C4-2B (cell line): ENCODE results near the gene FBLN5.
A peak's percentile ranks its signal among the peaks of the same experiment; 100 is the strongest.

Experiments
- CTCF ChIP-seq: fragments of 450-650 bp; conservative IDR thresholded peaks from 2 replicates; pipeline ENCODE4 v1.5.1; 2017; ENCODE audit warnings: mild to moderate bottlenecking
- ZFX ChIP-seq: fragments of 450-650 bp; IDR thresholded peaks from 2 replicates; pipeline ENCODE4 v1.6.1; 2017

GRCh38 chr14:91858536-91859275 is 88.8 kb downstream of the FBLN5 start:
- TF ChIP-seq CTCF (peak; percentile 29), ZFX (no peak)
